NCI-H1048 (cell line): ENCODE measurements around the gene DUS2.
"Not testable (repeated sequence)": the region's sequence is repeated elsewhere in the genome, so short reads cannot be mapped to it uniquely, and the experiment has no call there.

Experiments
- DNase-seq: peaks from one replicate; lab custom pipeline; 2025; lab: John Stamatoyannopoulos, UW

DUS2 gene

GRCh38 chr16:68022728-68023537, at the start of gene DUS2, which contains the start of gene DDX28:
Gene DUS2, plus strand, starts transcription at chr16:68023284. Its CDS starts 14,740 bp downstream, at chr16:68038024.
Gene DDX28, minus strand, starts transcription at chr16:68023232. Its CDS starts 30 bp downstream, at chr16:68023202.
- peak; percentile 45 for DNase-seq

- no peak for DNase-seq
These were observed 47.6 kb upstream of the DUS2 start for GRCh38 chr16:67975321-67976105.

DNA sequence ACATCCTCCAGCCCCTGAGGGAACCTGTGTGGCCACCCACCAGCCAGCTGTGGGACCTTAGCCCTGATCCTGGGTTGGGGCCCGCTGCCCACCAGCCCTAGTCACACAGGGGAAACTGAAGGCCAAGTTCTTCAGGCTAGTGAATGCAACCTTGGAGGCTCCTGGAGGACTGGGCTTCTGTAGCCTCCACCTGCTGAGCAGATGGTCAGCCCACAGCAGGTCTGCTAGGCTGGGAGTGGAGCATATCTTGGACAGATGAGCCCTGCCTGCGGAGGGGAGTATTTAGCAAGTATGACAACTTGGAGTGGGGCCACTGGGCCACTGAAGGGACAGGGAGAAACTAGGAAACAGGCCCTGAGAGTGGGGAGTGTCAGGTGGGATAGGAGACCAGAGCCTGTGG, 46.9 kb upstream of the DUS2 start:
- DNase-seq = no peak

GRCh38 chr16:67977005-67977404, 46.1 kb upstream of the DUS2 start:
- no peak for DNase-seq

DNA sequence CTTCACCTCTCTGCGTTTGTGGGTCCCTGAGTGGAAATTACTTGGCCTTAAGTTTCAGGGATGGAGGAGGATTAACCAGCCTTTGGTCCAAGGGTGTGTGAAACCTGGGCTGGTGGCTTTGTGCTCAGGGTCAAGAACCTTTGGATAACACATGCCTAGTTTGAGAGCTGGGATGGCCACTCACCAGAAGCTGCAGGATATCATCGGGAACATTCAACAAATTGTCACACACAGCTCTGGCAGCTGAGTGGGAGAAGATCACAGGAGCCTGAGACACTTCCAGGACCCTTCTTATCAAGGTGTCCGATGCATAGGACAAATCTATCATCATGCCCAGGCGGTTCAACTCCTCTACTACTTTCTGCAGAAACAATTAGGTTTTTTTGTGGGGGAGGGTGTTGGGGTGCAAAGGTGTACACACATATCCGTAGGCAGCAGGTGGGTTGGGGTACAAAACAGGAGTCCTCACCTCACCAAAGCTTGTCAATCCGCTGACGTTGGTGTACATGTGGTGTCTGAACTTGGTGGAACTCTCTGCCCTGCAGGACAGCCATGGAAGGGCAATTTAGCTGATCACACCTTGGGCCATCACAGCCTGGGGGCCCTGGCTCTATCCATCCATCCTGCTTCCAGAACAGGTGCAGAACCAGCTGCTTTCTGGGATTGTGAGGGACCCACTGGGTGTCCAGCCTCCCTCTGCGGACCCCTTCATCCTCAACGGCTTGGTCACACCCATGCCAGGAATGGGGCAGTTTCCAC, 45.4 kb upstream of the DUS2 start:
- no peak for DNase-seq

- DNase-seq = no peak
These were observed 43.0 kb upstream of the DUS2 start, which contains the start of gene DPEP3 for GRCh38 chr16:67979955-67980678. Gene DPEP3, minus strand, starts transcription at chr16:67980499. Its CDS starts 119 bp downstream, at chr16:67980380.

GRCh38 chr16:67982011-67982696, 40.9 kb upstream of the DUS2 start:
- no peak for DNase-seq

- DNase-seq = no peak
These were observed 36.1 kb upstream of the DUS2 start for GRCh38 chr16:67986949-67987348.

GRCh38 chr16:67987460-67988160, 35.5 kb upstream of the DUS2 start:
- no peak for DNase-seq

GRCh38 chr16:67988675-67989074, 34.4 kb upstream of the DUS2 start:
- DNase-seq = no peak

GRCh38 chr16:67989322-67990017, 33.6 kb upstream of the DUS2 start:
- no peak for DNase-seq

GRCh38 chr16:67990018-67990386, 33.1 kb upstream of the DUS2 start:
- no peak for DNase-seq

GRCh38 chr16:67992661-67993206, 30.4 kb upstream of the DUS2 start:
- no peak for DNase-seq

- DNase-seq = no peak
These were observed 29.7 kb upstream of the DUS2 start for GRCh38 chr16:67993207-67994039.

- not testable (repeated sequence) for DNase-seq
These were observed 29.1 kb upstream of the DUS2 start for GRCh38 chr16:67994040-67994408.

GRCh38 chr16:67995423-67995822, 27.7 kb upstream of the DUS2 start:
- no peak for DNase-seq

GRCh38 chr16:67996666-67997065, 26.4 kb upstream of the DUS2 start:
- DNase-seq = no peak

GRCh38 chr16:67998231-67998778, 24.8 kb upstream of the DUS2 start:
- not testable (repeated sequence) for DNase-seq
